Vagina (tissue), 2 donors: ENCODE data around the gene EVA1C. TPM values are rescaled to one million over a fixed set of nuclear protein-coding genes. Genes with fewer than 3 reads are reported as not detected.
"Not testable (repeated sequence)": the region's sequence is repeated elsewhere in the genome, so short reads cannot be mapped to it uniquely, and the experiment has no call there.

Source experiments
- DNase-seq, 2 donors: peaks; one replicate each; pipeline ENCODE4 v3.0.0-alpha.2; 2017; ENCODE audit errors: extremely low spot score in 2 of 2
- H3K27ac ChIP-seq: fragments of 200-600 bp; sonication (generic); one replicate; pipeline ENCODE4 v1.5.1; 2019
- H3K27me3 ChIP-seq: fragments of 200-600 bp; sonication (generic); one replicate; pipeline ENCODE4 v1.5.1; 2019
- H3K36me3 ChIP-seq, 2 donors: fragments of 200-600 bp; sonication (generic); one replicate each; pipeline ENCODE4 v1.5.1; 2017 to 2019
- H3K4me1 ChIP-seq: fragments of 200-600 bp; sonication (generic); one replicate; pipeline ENCODE4 v1.5.1; 2019
- H3K4me3 ChIP-seq, 2 donors: fragments of 200-600 bp; sonication (generic); 1 replicate in 1 of 2; 2 replicates in 1 of 2; pipeline ENCODE4 v1.5.1; 2016 to 2019
- H3K9me3 ChIP-seq: fragments of 200-600 bp; sonication (generic); one replicate; pipeline ENCODE4 v1.5.1; 2019
- CTCF ChIP-seq, 3 experiments: fragments of 450-650 bp in 2 of 3; fragments of 200-600 bp in 1 of 3; sonication (generic) in 1 of 3; IDR thresholded peaks; one replicate each; pipeline ENCODE4 v1.5.1; 2017 to 2019; ENCODE audit warnings: antibody characterized with exemption in 3 of 3, mild to moderate bottlenecking in 2 of 3, moderate library complexity in 2 of 3
- POLR2A ChIP-seq, 2 donors: fragments of 450-650 bp; IDR thresholded peaks; one replicate each; pipeline ENCODE4 v1.6.1; 2017; ENCODE audit warnings: antibody characterized with exemption in 2 of 2, mild to moderate bottlenecking in 2 of 2, moderate library complexity in 2 of 2
- POLR2AphosphoS5 ChIP-seq, 2 donors: sonication (generic); formaldehyde crosslinking; IDR thresholded peaks; one replicate each; pipeline ENCODE4 v1.9.0; 2017; ENCODE audit warnings: antibody characterized with exemption in 2 of 2, mild to moderate bottlenecking in 2 of 2, low read depth in 1 of 2; ENCODE audit not compliant: insufficient read depth in 1 of 2
- intact Hi-C: fragments of 100-400 bp; cut with DNase I; formaldehyde crosslinking; loops from one replicate; pipeline ENCODE4 v1.15.1; 2023
- total RNA-seq: library from RNA; depleted of rRNA; stranded (reverse); fragments of >200 nt; gene quantifications from one replicate; pipeline ENCODE4 v1.2.3, GENCODE V29; 2016

Gene EVA1C
- total RNA-seq, 1 donor from 2014 or later: 66.5 TPM

- intact Hi-C loops: no loop called here
- DNase-seq: no peak
- Histone ChIP-seq H3K27me3 (no peaks in the 10 kb centered on the region), H3K36me3 (peaks cover 0 to 48% of the 10 kb centered on the region in 2 donors), H3K27ac (no peak overlapping the region), H3K9me3 (no peaks in the 10 kb centered on the region), H3K4me3 (no peak overlapping the region), H3K4me1 (no peaks in the 10 kb centered on the region)
- TF ChIP-seq POLR2AphosphoS5 (IDR thresholded peaks at IDR 0.05; ENCODE audit: insufficient read depth in 1 of 2, low read depth in 1 of 2): no peak
- no peak for TF ChIP-seq CTCF (IDR thresholded peaks at IDR 0.05)
- no peak for TF ChIP-seq POLR2A (IDR thresholded peaks at IDR 0.05)
Observed at GRCh38 chr21:32507342-32507919, 94.9 kb downstream of the EVA1C start.

DNA sequence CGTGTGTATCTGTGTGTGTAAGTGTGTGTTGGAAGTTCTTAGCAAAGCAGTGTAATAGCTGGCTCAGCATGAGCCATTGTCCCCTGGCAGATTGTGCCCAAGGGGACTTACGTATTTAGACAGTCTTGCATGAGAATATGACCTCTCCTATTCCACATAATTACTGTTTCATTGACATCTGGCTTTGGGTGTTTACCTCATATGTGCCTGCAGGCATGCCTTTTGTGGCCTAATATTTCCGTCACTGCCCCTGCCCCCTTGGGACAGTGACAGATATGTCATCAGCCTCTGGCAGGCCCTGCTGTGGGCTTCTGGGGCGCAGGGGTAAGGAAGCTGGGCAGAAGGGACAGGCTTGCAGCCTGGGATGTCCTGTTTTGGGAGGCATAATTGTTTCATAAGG is 95.5 kb downstream of the EVA1C start:
- H3K4me3 ChIP-seq, intact Hi-C loops, DNase-seq, H3K27ac ChIP-seq, H3K4me1 ChIP-seq, H3K9me3 ChIP-seq, H3K27me3 ChIP-seq: not testable (repeated sequence)
- H3K36me3 ChIP-seq: peaks cover 0 to 44% of the 10 kb centered on the region in 2 donors

GRCh38 chr21:32508558-32508957 is 96.1 kb downstream of the EVA1C start:
- intact Hi-C loops: no loop called here
- no peak overlapping the region for H3K4me3 ChIP-seq
- no peak for DNase-seq
- H3K36me3 ChIP-seq: peaks cover 0 to 39% of the 10 kb centered on the region in 2 donors
- H3K4me1 ChIP-seq: no peaks in the 10 kb centered on the region
- no peaks in the 10 kb centered on the region for H3K27me3 ChIP-seq
- H3K9me3 ChIP-seq: no peaks in the 10 kb centered on the region
- H3K27ac ChIP-seq: no peak overlapping the region
- TF ChIP-seq POLR2AphosphoS5 (IDR thresholded peaks at IDR 0.05; ENCODE audit: insufficient read depth in 1 of 2, low read depth in 1 of 2): no peak
- TF ChIP-seq POLR2A (IDR thresholded peaks at IDR 0.05): no peak
- TF ChIP-seq CTCF (IDR thresholded peaks at IDR 0.05): no peak

GRCh38 chr21:32508975-32509374 is 96.5 kb downstream of the EVA1C start:
- H3K36me3 ChIP-seq: peaks cover 0 to 34% of the 10 kb centered on the region in 2 donors
- intact Hi-C loops: not testable (repeated sequence)

DNA sequence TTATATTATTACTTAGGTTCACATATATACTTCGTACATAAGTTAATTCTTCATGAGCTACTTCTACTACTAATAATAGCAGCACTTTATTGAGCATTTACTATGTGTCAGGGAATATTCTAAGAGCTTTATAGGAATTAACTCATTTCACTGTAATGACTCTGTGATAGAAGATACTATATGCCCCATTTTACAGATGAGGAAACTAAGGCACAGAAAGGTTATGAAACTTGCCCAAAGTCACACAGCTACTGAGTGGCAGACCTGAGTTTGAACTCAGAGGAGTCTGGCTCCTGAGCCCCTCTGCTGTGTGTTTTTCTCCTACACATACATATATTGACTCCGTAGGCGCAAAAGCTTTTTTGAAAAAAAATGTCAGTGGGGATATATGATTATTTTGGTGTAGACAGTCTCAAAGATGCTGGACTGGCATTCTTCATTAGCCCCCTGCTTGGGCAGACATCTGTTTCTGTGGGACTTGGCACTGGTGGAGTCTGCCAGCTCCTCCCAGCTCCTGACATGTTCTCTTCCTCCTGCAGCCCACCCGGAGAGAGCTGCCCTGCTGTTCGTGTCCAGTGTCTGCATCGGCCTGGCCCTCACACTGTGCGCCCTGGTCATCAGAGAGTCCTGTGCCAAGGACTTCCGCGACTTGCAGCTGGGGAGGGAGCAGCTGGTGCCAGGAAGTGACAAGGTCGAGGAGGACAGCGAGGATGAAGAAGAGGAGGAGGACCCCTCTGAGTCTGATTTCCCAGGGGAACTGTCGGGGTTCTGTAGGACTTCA is 102.0 kb downstream of the EVA1C start:
- Histone ChIP-seq H3K4me3 (no peak overlapping the region), H3K27me3 (no peaks in the 10 kb centered on the region), H3K36me3 (peaks cover 0 to 6% of the 10 kb centered on the region in 2 donors), H3K27ac (no peak overlapping the region), H3K4me1 (peaks cover 15% of the 10 kb centered on the region), H3K9me3 (no peaks in the 10 kb centered on the region)
- TF ChIP-seq POLR2A (IDR thresholded peaks at IDR 0.05): no peak
- TF ChIP-seq POLR2AphosphoS5 (IDR thresholded peaks at IDR 0.05; ENCODE audit: insufficient read depth in 1 of 2, low read depth in 1 of 2): no peak
- no peak for TF ChIP-seq CTCF (IDR thresholded peaks at IDR 0.05)
- intact Hi-C loops: no loop called here
- DNase-seq: no peak

More at GRCh38 chr21:32508975-32509374, 96.5 kb downstream of the EVA1C start:
- DNase-seq, H3K9me3 ChIP-seq, H3K4me1 ChIP-seq, H3K4me3 ChIP-seq, H3K27ac ChIP-seq, H3K27me3 ChIP-seq: not testable (repeated sequence)

- Histone ChIP-seq H3K36me3 (peaks cover 0 to 6% of the 10 kb centered on the region in 2 donors), H3K27me3 (no peaks in the 10 kb centered on the region), H3K27ac (peak overlapping the region; percentile 40), H3K9me3 (no peaks in the 10 kb centered on the region), H3K4me3 (no peak overlapping the region), H3K4me1 (peaks cover 28% of the 10 kb centered on the region)
- intact Hi-C loops: no loop called here
- DNase-seq: no peak
- TF ChIP-seq CTCF (IDR thresholded peaks at IDR 0.05) (no peak), POLR2AphosphoS5 (IDR thresholded peaks at IDR 0.05; ENCODE audit: insufficient read depth in 1 of 2, low read depth in 1 of 2) (no peak), POLR2A (IDR thresholded peaks at IDR 0.05) (no peak)
Observed at GRCh38 chr21:32515874-32516273, 103.4 kb downstream of the EVA1C start.
